K562 (cell line): ENCODE measurements around the gene ABCB9. TPM values are rescaled to one million over a fixed set of nuclear protein-coding genes. Genes with fewer than 3 reads are reported as not detected.

Experiments used
- FOXM1 ChIP-seq, 2 experiments: fragments of 450-650 bp in 1 of 2; sonication (generic) in 1 of 2; formaldehyde crosslinking in 1 of 2; IDR thresholded peaks; 2 replicates each; pipeline versions ENCODE4 v1.6.1 to v1.9.0; 2017 to 2022; ENCODE audit warnings: low read depth in 2 of 2, mild to moderate bottlenecking in 2 of 2, missing genetic modification reagents in 1 of 2, moderate library complexity in 1 of 2
- GMEB1 ChIP-seq: fragments of 250-450 bp; sonication (Bioruptor Pico); IDR thresholded peaks from 2 replicates; pipeline ENCODE4 v1.4.0; 2020; ENCODE audit warnings: mild to moderate bottlenecking
- HDAC1 ChIP-seq, 2 experiments: fragments of 450-650 bp; IDR thresholded peaks; 2 replicates each; pipeline ENCODE4 v1.6.1; 2016 to 2017; ENCODE audit warnings: inconsistent platforms in 1 of 2, mild to moderate bottlenecking in 1 of 2, moderate library complexity in 1 of 2
- NR2C1 ChIP-seq, 2 experiments: fragments of 450-650 bp; IDR thresholded peaks; 2 replicates each; pipeline ENCODE4 v1.6.1; 2017; ENCODE audit warnings: mild to moderate bottlenecking in 2 of 2, antibody characterized with exemption in 1 of 2, inconsistent platforms in 1 of 2, missing compliant biosample characterization in 1 of 2, missing genetic modification characterization in 1 of 2
- NUFIP1 ChIP-seq: fragments of 450-650 bp; IDR thresholded peaks from 2 replicates; pipeline ENCODE4 v1.6.1; 2018; ENCODE audit not compliant: partially characterized antibody
- RBM39 ChIP-seq: fragments of 200-400 bp; formaldehyde crosslinking; optimal IDR thresholded peaks from 2 replicates; pipeline ENCODE3; 2018; ENCODE audit warnings: low read depth, low read length
- SRSF9 ChIP-seq: fragments of 200-400 bp; formaldehyde crosslinking; IDR thresholded peaks from 2 replicates; pipeline ENCODE4 v1.6.1; 2017; ENCODE audit warnings: low read depth, low read length, borderline replicate concordance
- THAP12 ChIP-seq: fragments of 250-450 bp; sonication (Bioruptor Pico); IDR thresholded peaks from 2 replicates; pipeline ENCODE4 v1.9.0; 2021; ENCODE audit warnings: mild to moderate bottlenecking, inconsistent platforms
- ZNF407 ChIP-seq: fragments of 450-650 bp; IDR thresholded peaks from 2 replicates; pipeline ENCODE4 v1.6.1; 2016; ENCODE audit warnings: low read depth
- polyA plus RNA-seq, 8 experiments: library from polyadenylated mRNA; depleted of rRNA in 4 of 8; stranded (reverse) in 5 of 8; unstranded in 3 of 8; fragments of >200 nt; fragmentation: Nextera tagmentation in 2 of 8; fragmentation: Illumina TruSeq in 1 of 8; extraction: Ambion mirVana in 2 of 8; extraction: Trizol in 1 of 8; gene quantifications; 2 replicates each; pipeline versions ENCODE4 v1.2.1 to v1.2.3, GENCODE V29; 2011 to 2014; ENCODE audit warnings: inconsistent platforms in 1 of 8, missing spikeins in 1 of 8
- total RNA-seq, 7 experiments: library from RNA; depleted of rRNA in 6 of 7; stranded (reverse); fragments of >200 nt in 6 of 7; fragmentation: Illumina TruSeq in 2 of 7; extraction: Trizol in 2 of 7; gene quantifications; 2 replicates each; pipeline versions ENCODE4 v1.2.1 to v1.2.3, GENCODE V29; 2011 to 2021; ENCODE audit warnings: low replicate concordance in 1 of 7
- TF ChIP-seq, protein P1 (sequence below), 2 experiments: IDR thresholded peaks in 1 of 2; conservative IDR thresholded peaks in 1 of 2; 2 replicates each; pipeline ENCODE4 v1.6.1; 2016; ENCODE audit warnings: low read depth in 2 of 2, mild to moderate bottlenecking in 1 of 2, missing compliant biosample characterization in 1 of 2, missing genetic modification characterization in 1 of 2, moderate library complexity in 1 of 2

ABCB9 gene
- total and polyA plus RNA-seq, 9 of the 15 experiments (the other 6 are each of a cell fraction or from before 2014, with no cell fraction given), result 0.20 to 12.6 (median 6.2) TPM

GRCh38 chr12:122946690-122947341 lies 19.4 kb downstream of the ABCB9 start (continued):
- TF ChIP-seq NUFIP1 (no peak), ZNF407 (no peak), FOXM1 (IDR thresholded peaks at IDR 0.05; ENCODE audit: low read depth) (no peak), FOXM1 (CRISPR knock-in tag; IDR thresholded peaks at IDR 0.05; ENCODE audit: low read depth) (no peak), NR2C1 (IDR thresholded peaks at IDR 0.05) (no peak), NR2C1 (tag; IDR thresholded peaks at IDR 0.05) (no peak), GMEB1 (no peak), THAP12 (CRISPR knock-in tag) (no peak), HDAC1 (IDR thresholded peaks at IDR 0.05) (0 out of 4 replicates have a peak, but pooled peaks of 1 of the 2 experiments have one; percentile 37), SRSF9 (no peak), RBM39 (no peak)
- TF ChIP-seq, protein P1, sequence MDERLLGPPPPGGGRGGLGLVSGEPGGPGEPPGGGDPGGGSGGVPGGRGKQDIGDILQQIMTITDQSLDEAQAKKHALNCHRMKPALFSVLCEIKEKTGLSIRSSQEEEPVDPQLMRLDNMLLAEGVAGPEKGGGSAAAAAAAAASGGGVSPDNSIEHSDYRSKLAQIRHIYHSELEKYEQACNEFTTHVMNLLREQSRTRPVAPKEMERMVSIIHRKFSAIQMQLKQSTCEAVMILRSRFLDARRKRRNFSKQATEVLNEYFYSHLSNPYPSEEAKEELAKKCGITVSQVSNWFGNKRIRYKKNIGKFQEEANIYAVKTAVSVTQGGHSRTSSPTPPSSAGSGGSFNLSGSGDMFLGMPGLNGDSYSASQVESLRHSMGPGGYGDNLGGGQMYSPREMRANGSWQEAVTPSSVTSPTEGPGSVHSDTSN (CRISPR knock-in tag; IDR thresholded peaks at IDR 0.05; ENCODE audit: low read depth), result no peak
- TF ChIP-seq, protein P1 (tag; conservative IDR thresholded peaks at IDR 0.05; ENCODE audit: low read depth), result no peak
